K562 (cell line): Measurements from ENCODE around the gene FAM184B. TPM values are rescaled to one million over a fixed set of nuclear protein-coding genes. Genes with fewer than 3 reads are reported as not detected.

Source experiments
- DEAF1 ChIP-seq: fragments of 450-650 bp; formaldehyde crosslinking; IDR thresholded peaks from 2 replicates; pipeline ENCODE4 v1.4.0; 2020; ENCODE audit warnings: mild to moderate bottlenecking, moderate library complexity
- FOXA3 ChIP-seq, 2 experiments: fragments of 450-650 bp in 1 of 2; sonication (generic) in 1 of 2; formaldehyde crosslinking; IDR thresholded peaks in 1 of 2; conservative IDR thresholded peaks in 1 of 2; 2 replicates each; pipeline versions ENCODE4 v1.4.0 to v1.8.0; 2020 to 2022; ENCODE audit warnings: mild to moderate bottlenecking in 2 of 2, missing genetic modification reagents in 1 of 2
- GTF2A2 ChIP-seq: IDR thresholded peaks from 2 replicates; pipeline ENCODE4 v1.6.1; 2016; ENCODE audit warnings: mild to moderate bottlenecking, missing genetic modification characterization, missing compliant biosample characterization
- HMG20B ChIP-seq: fragments of 250-450 bp; sonication (Bioruptor Pico); IDR thresholded peaks from 2 replicates; pipeline ENCODE4 v1.5.0; 2021; ENCODE audit warnings: mild to moderate bottlenecking
- MCM5 ChIP-seq: fragments of 450-650 bp; IDR thresholded peaks from 2 replicates; pipeline ENCODE4 v1.6.1; 2016; ENCODE audit warnings: low read depth
- NCOA6 ChIP-seq: fragments of 450-650 bp; IDR thresholded peaks from 2 replicates; pipeline ENCODE4 v1.6.1; 2017; ENCODE audit warnings: mild to moderate bottlenecking
- NFYB ChIP-seq: IDR thresholded peaks from 2 replicates; pipeline ENCODE4 v1.6.1; 2011; ENCODE audit warnings: mild to moderate bottlenecking, moderate library complexity; ENCODE audit not compliant: insufficient read length; ENCODE audit errors: extremely low read depth
- PCBP2 ChIP-seq: fragments of 200-400 bp; formaldehyde crosslinking; IDR thresholded peaks from 2 replicates; pipeline ENCODE4 v1.6.1; 2018; ENCODE audit warnings: low read length, low read depth, mild to moderate bottlenecking, moderate library complexity; ENCODE audit not compliant: poor library complexity, severe bottlenecking
- RFX1 ChIP-seq: fragments of 450-650 bp; IDR thresholded peaks from 2 replicates; pipeline ENCODE4 v1.6.1; 2016; ENCODE audit warnings: mild to moderate bottlenecking, moderate library complexity
- ZNF695 ChIP-seq: fragments of 450-650 bp; formaldehyde crosslinking; IDR thresholded peaks from 2 replicates; pipeline ENCODE4 v1.4.0; 2020; ENCODE audit warnings: mild to moderate bottlenecking, moderate library complexity
- ZNF76 ChIP-seq: fragments of 250-450 bp; sonication (Bioruptor Pico); IDR thresholded peaks from 2 replicates; pipeline ENCODE4 v1.4.0; 2020; ENCODE audit warnings: mild to moderate bottlenecking, moderate library complexity, borderline replicate concordance
- polyA plus RNA-seq, 8 experiments: library from polyadenylated mRNA; depleted of rRNA in 4 of 8; stranded (reverse) in 5 of 8; unstranded in 3 of 8; fragments of >200 nt; fragmentation: Nextera tagmentation in 2 of 8; fragmentation: Illumina TruSeq in 1 of 8; extraction: Ambion mirVana in 2 of 8; extraction: Trizol in 1 of 8; gene quantifications; 2 replicates each; pipeline versions ENCODE4 v1.2.1 to v1.2.3, GENCODE V29; 2011 to 2014; ENCODE audit warnings: inconsistent platforms in 1 of 8, missing spikeins in 1 of 8
- total RNA-seq, 7 experiments: library from RNA; depleted of rRNA in 6 of 7; stranded (reverse); fragments of >200 nt in 6 of 7; fragmentation: Illumina TruSeq in 2 of 7; extraction: Trizol in 2 of 7; gene quantifications; 2 replicates each; pipeline versions ENCODE4 v1.2.1 to v1.2.3, GENCODE V29; 2011 to 2021; ENCODE audit warnings: low replicate concordance in 1 of 7
- TF ChIP-seq, protein P1 (sequence below): fragments of 150-350 bp; IDR thresholded peaks from 2 replicates; pipeline ENCODE4 v1.6.1; 2014; ENCODE audit warnings: low read depth, mild to moderate bottlenecking, low read length, borderline replicate concordance
- TF ChIP-seq, protein P2 (sequence below), 2 experiments: fragments of 450-650 bp in 1 of 2; sonication (generic) in 1 of 2; formaldehyde crosslinking in 1 of 2; IDR thresholded peaks; 2 replicates each; pipeline versions ENCODE4 v1.7.1 to v1.9.0; 2016 to 2022; ENCODE audit warnings: inconsistent platforms in 1 of 2, mild to moderate bottlenecking in 1 of 2, missing genetic modification reagents in 1 of 2
- TF ChIP-seq, protein P3 (sequence below): fragments of 250-450 bp; sonication (Bioruptor Pico); IDR thresholded peaks from 2 replicates; pipeline ENCODE4 v1.6.1; 2021; ENCODE audit warnings: mild to moderate bottlenecking

FAM184B gene
- total and polyA plus RNA-seq, 9 of the 15 experiments (the other 6 are each of a cell fraction or from before 2014, with no cell fraction given) = not detected

- TF ChIP-seq, protein P1, sequence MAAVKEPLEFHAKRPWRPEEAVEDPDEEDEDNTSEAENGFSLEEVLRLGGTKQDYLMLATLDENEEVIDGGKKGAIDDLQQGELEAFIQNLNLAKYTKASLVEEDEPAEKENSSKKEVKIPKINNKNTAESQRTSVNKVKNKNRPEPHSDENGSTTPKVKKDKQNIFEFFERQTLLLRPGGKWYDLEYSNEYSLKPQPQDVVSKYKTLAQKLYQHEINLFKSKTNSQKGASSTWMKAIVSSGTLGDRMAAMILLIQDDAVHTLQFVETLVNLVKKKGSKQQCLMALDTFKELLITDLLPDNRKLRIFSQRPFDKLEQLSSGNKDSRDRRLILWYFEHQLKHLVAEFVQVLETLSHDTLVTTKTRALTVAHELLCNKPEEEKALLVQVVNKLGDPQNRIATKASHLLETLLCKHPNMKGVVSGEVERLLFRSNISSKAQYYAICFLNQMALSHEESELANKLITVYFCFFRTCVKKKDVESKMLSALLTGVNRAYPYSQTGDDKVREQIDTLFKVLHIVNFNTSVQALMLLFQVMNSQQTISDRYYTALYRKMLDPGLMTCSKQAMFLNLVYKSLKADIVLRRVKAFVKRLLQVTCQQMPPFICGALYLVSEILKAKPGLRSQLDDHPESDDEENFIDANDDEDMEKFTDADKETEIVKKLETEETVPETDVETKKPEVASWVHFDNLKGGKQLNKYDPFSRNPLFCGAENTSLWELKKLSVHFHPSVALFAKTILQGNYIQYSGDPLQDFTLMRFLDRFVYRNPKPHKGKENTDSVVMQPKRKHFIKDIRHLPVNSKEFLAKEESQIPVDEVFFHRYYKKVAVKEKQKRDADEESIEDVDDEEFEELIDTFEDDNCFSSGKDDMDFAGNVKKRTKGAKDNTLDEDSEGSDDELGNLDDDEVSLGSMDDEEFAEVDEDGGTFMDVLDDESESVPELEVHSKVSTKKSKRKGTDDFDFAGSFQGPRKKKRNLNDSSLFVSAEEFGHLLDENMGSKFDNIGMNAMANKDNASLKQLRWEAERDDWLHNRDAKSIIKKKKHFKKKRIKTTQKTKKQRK = no peak
- TF ChIP-seq DEAF1 (CRISPR knock-in tag) = no peak
- no peak; a peak in 1 of 4 replicates for TF ChIP-seq FOXA3 (CRISPR knock-in tag; conservative IDR thresholded peaks at IDR 0.05 in 1 of 2, IDR thresholded peaks at IDR 0.05 in 1 of 2)
- TF ChIP-seq, protein P2, sequence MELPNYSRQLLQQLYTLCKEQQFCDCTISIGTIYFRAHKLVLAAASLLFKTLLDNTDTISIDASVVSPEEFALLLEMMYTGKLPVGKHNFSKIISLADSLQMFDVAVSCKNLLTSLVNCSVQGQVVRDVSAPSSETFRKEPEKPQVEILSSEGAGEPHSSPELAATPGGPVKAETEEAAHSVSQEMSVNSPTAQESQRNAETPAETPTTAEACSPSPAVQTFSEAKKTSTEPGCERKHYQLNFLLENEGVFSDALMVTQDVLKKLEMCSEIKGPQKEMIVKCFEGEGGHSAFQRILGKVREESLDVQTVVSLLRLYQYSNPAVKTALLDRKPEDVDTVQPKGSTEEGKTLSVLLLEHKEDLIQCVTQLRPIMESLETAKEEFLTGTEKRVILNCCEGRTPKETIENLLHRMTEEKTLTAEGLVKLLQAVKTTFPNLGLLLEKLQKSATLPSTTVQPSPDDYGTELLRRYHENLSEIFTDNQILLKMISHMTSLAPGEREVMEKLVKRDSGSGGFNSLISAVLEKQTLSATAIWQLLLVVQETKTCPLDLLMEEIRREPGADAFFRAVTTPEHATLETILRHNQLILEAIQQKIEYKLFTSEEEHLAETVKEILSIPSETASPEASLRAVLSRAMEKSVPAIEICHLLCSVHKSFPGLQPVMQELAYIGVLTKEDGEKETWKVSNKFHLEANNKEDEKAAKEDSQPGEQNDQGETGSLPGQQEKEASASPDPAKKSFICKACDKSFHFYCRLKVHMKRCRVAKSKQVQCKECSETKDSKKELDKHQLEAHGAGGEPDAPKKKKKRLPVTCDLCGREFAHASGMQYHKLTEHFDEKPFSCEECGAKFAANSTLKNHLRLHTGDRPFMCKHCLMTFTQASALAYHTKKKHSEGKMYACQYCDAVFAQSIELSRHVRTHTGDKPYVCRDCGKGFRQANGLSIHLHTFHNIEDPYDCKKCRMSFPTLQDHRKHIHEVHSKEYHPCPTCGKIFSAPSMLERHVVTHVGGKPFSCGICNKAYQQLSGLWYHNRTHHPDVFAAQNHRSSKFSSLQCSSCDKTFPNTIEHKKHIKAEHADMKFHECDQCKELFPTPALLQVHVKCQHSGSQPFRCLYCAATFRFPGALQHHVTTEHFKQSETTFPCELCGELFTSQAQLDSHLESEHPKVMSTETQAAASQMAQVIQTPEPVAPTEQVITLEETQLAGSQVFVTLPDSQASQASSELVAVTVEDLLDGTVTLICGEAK (IDR thresholded peaks at IDR 0.05) = no peak
- TF ChIP-seq, protein P2 (CRISPR knock-in tag; IDR thresholded peaks at IDR 0.05) = no peak
- TF ChIP-seq RFX1 = no peak
- TF ChIP-seq GTF2A2 (tag) = no peak
- TF ChIP-seq PCBP2 = no peak
- no peak for TF ChIP-seq MCM5
- no peak for TF ChIP-seq HMG20B
- no peak for TF ChIP-seq NCOA6
- no peak for TF ChIP-seq NFYB
- no peak for TF ChIP-seq ZNF695 (CRISPR knock-in tag)
- TF ChIP-seq ZNF76 = no peak
- TF ChIP-seq, protein P3, sequence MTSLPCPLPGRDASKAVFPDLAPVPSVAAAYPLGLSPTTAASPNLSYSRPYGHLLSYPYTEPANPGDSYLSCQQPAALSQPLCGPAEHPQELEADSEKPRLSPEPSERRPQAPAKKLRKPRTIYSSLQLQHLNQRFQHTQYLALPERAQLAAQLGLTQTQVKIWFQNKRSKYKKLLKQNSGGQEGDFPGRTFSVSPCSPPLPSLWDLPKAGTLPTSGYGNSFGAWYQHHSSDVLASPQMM = no peak
These were observed 111.0 kb downstream of the FAM184B start (continued) for GRCh38 chr4:17670423-17670822.
